ENCODE measurements around the gene PTPRT.

DNA sequence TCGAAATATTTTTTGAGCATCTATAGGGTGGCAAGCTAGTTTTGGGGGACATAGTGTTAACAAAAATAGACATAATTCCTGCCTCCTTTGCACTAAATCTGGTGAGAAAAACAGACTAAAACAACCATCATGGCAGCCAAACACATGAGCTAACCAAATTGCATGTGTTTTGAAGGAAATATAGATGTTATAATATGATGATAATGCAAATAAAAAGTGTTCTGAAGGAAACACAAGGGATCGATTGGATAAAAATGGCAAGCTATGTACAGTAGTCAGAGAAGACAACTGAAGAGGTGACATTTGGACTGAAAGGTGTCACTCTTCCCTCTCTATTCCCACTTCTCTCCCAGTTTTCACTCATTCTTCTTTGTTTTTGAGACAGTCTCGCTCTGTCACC, 706.9 kb downstream of the PTPRT start:
- TF ChIP-seq ZNF384 (IDR thresholded peaks at IDR 0.05) (no peak), BHLHE40 (IDR thresholded peaks at IDR 0.05; ENCODE audit: borderline replicate concordance) (no peak), HDGF (IDR thresholded peaks at IDR 0.05; ENCODE audit: borderline replicate concordance) (no peak)
